GM19193 (cell line): Measurements from ENCODE around the gene CDH26.

Experiments
- POLR2A ChIP-seq: IDR thresholded peaks from 4 replicates; pipeline ENCODE4 v1.6.1; 2011; ENCODE audit not compliant: insufficient read depth, insufficient read length; ENCODE audit errors: extremely low read depth

CDH26 gene

DNA sequence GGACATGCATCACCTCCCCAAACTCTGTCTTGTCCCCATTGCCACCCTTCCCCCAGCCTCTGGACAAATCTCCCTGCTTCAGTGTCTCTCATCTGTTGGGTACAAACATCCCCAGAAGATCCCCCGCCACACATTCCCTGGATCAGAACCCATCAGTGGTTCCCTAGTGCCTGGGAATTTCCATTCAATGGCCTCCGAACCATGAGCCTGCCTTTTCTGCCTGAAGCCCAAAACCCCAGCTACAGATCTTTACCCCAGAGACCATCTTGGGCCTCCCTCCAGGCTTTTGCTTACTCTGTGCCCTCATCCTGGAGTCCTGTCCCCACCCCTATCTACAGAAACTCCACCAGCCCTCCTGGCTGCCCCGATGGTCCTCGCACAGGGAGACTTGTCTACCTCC is 78.1 kb downstream of the CDH26 start:
- no peak for TF ChIP-seq POLR2A

DNA sequence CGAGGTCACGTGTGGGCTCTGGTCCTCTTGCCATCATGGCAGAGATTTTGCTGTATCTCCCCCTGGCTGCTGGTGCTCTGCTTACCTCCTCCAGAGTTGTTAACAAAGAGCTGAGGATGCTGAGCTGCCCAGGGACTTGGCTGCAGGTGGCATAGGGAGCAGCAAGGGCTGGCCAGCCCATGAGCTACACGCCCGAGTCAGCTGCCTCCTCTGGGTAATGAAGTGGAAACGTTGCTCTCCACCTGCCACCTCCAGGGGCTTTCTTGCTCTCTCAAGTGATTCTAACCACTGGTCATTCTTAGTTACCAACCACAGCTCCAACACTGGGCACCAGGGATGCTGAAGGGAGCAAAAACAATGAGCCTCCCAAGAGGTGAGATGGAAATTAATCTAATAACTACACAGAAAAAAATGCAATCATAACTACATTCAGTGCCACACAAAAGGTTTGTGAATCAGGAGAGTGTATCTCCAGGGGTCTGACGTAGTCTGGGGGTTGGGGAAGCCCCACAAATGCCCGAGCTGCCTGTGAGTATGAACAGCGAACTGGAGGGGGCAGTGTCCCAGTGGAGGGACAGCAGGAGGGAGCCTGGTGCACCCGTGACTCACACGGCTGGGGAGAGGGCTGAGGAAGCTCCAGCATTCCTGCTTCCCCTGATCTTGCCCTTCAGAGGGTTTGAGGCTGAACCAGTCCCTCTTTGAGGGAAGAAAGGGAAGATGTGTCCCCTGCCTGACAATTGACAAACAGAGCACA is 78.7 kb downstream of the CDH26 start:
- TF ChIP-seq POLR2A = no peak

DNA sequence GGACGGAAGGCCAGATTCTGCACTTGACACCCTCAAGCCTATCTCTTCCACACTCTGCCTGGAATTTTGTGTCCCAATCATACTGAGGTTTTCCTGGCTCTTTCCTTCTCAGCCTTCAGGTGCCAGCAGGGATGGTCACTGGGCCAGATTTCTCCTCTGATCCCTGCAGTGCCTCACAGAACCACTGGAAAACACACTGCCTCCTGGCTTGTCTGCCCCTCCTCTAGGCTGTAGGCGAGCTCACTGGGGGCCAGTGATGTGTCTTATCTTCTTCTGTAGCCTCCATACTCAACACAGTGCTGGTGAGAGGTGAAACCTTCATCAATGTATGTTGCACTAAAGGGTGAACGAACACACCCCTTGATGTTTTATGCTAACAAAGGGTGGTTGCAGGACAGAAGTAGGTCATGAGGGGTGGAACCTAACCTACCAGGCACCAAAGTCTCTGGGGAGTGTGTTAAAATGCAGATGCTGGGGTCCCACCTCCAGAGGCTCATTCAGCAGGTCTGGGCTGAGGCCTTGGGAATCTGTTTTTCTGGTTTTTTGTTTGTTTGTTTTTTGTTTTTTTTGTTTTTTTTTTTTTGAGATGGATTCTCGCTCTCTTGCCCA is 80.3 kb downstream of the CDH26 start:
- no peak for TF ChIP-seq POLR2A

DNA sequence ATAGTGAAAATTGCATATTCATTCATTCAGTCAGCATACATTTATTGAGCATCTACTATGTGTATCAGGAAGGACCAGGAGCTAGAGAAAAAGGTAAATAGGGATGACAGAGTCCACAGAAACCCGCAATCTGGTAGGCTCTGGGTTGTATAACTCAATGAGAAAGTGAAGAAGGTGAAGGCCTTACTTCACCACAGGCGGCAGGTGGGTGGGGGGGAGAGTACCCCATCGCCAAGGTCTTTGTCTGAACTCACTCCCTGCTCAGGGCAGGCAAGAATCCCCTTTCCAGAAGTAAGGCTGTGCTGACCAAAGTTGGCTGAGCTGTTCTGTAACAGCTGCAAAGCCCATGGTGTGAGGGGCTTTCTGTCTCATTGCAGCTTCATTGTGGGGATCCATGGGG is 81.3 kb downstream of the CDH26 start:
- no peak for TF ChIP-seq POLR2A

DNA sequence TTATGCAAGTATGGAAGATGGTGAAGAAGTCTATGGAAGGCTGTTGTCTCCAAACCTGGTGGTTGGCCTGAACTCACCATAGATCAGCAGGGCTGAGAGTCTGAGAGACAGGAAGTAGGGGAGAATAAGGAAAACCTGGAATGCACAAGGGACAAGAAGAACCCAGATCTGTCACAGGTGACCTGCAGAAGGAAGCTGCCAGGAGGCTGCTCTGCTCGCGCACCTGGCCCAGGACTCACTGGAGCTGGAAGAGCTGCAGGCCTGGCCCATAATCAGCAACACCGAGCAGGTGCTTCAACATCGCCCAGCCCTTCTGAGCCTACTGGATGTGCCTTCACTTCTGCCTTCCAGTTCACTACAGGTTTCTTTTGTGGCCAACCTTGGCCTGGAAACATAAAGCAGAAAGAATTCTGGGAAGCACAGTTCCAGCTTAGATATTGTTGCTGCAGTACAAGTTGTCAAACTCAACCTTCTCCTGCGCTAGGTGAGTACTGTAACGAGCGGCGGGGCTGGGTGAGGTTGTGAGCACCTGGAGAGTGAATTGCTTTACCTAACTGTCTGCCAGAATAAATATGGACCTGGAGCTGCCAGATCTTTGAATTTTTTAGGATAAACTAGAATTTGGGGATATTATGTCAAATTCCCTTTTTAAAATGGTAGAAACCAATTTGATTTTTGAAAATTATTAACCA is 82.4 kb downstream of the CDH26 start:
- TF ChIP-seq POLR2A = no peak

DNA sequence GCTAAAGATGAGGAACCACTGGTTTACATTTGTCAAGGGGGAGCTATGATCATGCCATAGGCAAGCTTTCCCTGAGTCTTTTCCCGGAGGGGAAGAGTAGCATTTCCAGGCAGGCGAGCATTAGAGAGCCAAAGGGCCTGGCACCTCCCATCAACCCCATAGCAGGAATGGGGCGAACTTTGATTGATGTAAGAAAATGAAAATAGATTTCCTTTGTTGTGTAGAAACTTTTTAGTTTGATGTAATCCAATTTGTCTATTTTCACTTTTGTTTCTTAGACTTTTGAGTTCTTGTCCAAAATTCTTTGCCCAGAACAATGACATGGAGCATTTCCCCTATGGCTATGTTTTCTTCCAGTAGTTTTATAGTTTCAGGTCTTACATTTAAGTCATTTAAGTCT is 85.2 kb downstream of the CDH26 start:
- no peak for TF ChIP-seq POLR2A

DNA sequence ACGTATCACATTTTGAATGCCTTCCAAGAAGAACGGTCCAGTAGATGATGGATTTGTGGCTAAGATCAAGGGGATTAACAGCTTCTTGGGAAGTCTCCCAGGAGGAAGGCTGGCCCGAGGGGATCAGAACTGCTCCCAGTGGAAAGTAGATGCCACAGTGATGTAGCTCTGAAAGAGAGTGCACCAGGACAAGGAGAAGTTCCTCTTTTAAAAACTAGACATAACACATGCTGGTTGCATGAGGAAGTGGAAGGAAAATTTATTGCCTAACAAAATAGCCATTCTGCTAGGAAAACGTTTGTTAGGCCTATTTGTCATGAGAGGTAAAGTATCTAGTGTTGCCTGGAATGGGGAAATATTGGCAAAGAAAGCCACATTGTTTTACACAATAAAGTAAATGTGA is 87.8 kb downstream of the CDH26 start:
- no peak for TF ChIP-seq POLR2A

DNA sequence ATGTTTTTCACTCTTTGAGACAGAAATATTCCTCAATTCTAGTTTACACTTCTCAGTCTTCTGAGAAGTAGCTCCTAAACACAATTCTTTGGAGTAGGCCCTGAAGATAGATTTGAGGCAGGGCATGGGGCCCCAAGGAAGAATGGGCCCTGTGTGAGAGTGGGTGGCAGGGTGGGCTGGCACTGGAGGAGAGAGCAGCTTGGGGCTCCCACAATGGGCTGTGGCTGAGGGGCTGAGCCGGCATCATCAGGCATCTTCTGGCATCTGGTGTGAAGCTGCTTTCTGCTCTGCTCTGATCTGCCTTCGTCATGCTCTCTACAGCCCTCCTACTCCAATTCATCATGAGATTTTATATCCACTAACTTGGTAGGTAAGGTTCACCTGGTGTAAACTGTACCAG is 88.2 kb downstream of the CDH26 start:
- TF ChIP-seq POLR2A = no peak

DNA sequence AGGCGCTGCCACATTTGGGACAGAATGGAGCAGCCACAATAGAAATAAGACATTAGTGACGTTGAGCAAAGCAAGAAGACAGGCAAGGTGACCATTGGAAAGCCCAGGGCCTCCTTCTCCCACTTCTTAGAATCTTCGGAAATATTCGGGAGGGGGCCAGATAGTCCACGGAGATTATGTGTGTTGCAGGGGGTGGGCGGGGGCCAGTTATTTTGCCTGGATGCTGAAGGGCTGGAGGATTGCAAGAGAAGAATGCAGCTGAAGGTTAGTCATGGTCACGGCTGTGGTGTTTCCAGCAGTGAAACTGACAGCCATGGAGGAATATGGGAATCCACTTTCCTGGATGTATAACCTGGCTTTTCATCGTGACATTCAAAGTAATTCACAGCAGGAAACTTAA is 88.6 kb downstream of the CDH26 start:
- TF ChIP-seq POLR2A = no peak

DNA sequence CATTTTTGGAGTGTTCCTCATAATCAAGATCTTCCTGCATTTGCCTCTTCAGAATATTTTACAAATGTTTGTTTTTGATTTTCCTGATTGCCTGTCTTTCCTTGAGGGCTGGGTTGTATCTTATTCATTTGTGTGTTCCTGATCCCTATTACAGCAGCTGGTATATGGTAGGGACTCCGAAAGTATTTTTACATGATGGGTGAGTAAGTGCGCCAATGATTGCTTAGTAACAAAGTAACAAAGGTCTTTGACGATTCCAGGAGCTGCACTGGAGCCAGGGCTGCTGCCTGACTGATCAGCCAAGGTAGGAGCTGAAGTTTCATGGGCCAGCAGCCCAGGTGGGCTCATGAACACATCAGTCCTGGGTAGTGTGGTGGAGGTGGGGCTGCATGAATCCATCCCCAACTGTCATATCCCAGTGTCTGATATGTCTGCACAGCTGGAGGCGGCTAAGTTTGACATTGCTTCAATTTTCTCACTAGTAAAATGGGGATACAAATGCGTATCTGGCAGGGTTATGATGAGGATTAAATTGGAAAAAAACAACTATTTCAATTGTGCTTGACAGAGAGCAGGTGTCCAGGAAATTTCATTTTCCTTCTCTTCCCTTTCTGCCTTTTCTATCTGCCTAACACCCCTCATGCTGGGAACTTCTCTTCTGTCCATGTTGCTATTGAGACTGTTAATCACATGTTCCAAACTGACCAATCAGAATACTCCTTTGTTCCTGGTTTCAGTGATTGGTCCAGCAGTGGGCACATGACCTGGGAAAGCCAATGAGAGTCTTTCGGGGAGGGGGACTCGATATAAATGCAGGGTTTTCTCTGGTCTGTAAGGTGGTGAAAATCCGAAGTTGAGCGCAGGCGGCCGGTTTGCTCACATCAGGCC is 90.7 kb downstream of the CDH26 start:
- TF ChIP-seq POLR2A = no peak

DNA sequence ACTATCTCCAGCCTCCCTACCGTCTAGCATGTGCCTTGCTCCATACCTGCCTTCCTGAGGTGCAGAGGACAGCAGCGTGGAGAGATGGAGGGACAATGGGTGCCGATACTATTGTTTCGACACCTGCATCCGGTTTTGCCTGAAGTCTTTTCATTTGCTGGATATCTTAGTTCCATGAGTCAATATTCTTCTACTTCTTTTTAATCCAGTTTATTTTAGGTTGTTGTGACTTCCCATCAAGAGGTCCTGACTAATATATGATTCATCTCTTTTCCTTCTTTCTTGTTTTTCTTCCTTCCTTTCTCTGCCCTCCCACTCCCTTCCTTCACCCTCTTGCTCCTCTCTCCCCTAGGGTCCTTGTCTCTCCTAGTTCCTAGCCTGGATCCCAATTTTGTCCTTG is 91.4 kb downstream of the CDH26 start:
- TF ChIP-seq POLR2A = no peak

DNA sequence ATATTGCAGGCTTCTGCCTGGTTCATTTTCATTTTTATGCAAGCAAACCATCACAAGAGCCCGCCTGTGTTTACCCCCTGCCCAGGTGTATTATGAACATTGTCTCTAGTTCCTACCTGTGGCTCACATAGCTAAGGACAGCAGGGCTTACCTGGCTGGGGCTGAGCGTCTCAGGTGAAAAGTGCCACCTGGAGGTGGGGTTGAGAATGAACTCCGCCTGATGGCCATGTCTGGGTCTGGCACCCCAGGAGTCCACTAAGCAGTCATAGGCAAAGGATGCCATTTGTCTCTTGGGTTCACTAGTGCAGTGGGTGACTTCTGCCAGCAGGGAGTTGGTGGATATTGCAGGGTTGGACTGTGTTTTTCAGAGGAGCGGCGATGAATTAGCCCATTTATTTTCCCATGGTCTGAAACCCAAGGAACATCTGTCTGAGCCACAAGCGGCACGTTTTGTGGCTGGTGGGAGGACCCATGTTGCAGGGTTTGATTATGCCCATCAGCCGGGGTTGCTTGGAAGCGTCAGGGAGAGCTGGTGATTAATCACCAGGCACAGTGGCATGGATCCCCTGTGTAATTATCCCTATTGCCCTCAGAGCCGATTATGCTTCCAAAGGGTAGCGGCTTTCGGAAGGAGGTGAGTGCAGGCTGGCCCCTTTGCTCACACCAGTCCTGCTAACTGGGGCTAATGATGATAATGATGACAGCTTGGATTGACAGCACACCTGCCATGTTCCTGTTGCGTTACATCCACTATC is 92.1 kb downstream of the CDH26 start:
- TF ChIP-seq POLR2A = no peak

DNA sequence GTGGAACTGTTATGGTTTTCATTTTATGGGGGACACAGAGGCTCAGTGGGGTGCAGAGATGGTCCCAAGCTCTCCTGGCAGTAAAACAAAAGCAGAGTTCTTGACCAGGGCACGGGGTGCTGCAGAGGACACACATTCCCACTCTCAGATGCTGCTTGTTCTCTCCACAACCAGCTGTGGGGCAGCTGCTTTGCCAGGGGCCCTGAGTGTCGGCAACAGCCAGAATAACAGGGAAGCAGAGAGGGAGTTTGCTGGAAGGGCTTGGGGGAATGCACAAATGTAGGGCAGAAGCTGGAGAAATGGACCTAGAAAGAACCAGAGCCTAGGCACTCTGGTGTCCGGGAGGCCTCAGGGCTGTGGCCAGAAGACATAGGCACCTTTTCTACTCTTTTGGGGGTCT is 93.7 kb downstream of the CDH26 start:
- TF ChIP-seq POLR2A = no peak

DNA sequence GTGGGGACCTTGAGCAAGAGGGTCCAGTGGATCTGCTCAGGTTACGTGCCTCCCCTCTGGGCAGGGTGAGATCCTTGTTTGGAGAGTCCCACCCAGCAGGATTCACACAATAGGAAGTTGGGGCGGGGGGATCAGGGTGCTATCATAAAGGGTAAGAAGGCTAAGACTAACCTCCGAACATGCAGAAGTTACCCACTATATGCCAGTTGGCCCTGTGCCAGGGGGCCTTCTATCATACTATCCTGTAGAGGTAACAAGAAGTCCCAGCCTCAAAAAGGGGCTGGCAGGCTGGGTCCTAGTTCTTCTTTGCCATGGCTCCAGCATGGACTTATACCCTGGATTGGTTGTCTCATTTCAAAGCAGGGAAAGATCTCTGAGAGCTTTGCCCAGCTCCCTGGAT is 94.1 kb downstream of the CDH26 start:
- no peak for TF ChIP-seq POLR2A
